Tibial artery (tissue), 4 donors: Measurements from ENCODE around the gene SEPSECS.

Source experiments
- DNase-seq, 2 donors: peaks; one replicate each; pipeline ENCODE4 v3.0.0-alpha.2; 2019
- H3K27ac ChIP-seq, 2 donors: fragments of 200-600 bp; sonication (generic) in 1 of 2; 1 replicate in 1 of 2; 2 replicates in 1 of 2; pipeline ENCODE4 v1.5.1; 2018 to 2019; ENCODE audit warnings: mild to moderate bottlenecking in 1 of 2
- H3K27me3 ChIP-seq, 2 donors: fragments of 200-600 bp; sonication (generic) in 1 of 2; one replicate each; pipeline versions ENCODE4 v1.5.1 to v1.6.0; 2016 to 2019
- H3K36me3 ChIP-seq, 3 donors: fragments of 200-600 bp; sonication (generic) in 2 of 3; one replicate each; pipeline ENCODE4 v1.5.1; 2016 to 2019; ENCODE audit warnings: mild to moderate bottlenecking in 2 of 3
- H3K4me1 ChIP-seq, 4 donors: fragments of 200-600 bp; sonication (generic) in 2 of 4; 1 replicate in 3 of 4; 2 replicates in 1 of 4; pipeline ENCODE4 v1.5.1; 2016 to 2019
- H3K4me3 ChIP-seq, 2 donors: fragments of 200-600 bp; sonication (generic) in 1 of 2; 1 replicate in 1 of 2; 2 replicates in 1 of 2; pipeline ENCODE4 v1.5.1; 2018 to 2019; ENCODE audit warnings: mild to moderate bottlenecking in 2 of 2
- H3K9me3 ChIP-seq, 3 donors: fragments of 200-600 bp; sonication (generic) in 1 of 3; one replicate each; pipeline ENCODE4 v1.5.1; 2016 to 2019
- CTCF ChIP-seq, 2 experiments: fragments of 200-600 bp in 1 of 2; fragments of 450-650 bp in 1 of 2; IDR thresholded peaks; one replicate each; pipeline ENCODE4 v1.5.1; 2017 to 2019; ENCODE audit warnings: antibody characterized with exemption in 2 of 2, mild to moderate bottlenecking in 1 of 2, moderate library complexity in 1 of 2
- intact Hi-C: fragments of 100-400 bp; cut with DNase I; formaldehyde crosslinking; loops from one replicate; pipeline ENCODE4 v1.15.0; 2023; ENCODE audit warnings: low total_unique reads

The SEPSECS gene

DNA sequence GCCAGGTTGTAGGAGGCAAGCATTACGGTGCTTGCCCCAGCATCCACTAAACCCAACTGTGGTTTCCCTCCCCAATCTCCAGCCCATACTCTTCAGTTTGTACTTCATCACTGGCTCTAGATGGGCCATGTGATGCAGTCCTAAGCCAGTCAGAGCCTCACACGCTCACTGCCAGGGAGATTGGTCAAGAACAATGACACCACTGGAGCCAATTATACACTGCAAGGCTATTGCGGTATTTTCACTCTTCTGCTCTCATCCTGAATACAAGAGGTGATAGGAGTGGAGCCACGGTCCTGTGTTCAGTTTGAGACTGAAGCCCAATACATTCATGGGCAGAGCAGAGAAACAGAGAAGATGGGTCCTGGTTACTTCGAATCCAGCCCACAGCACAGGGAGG lies 58.4 kb downstream of the SEPSECS start:
- TF ChIP-seq CTCF (IDR thresholded peaks at IDR 0.05) = no peak
- Histone ChIP-seq H3K4me1 (peaks cover 0 to 18% (median 6%) of the 10 kb centered on the region in 4 donors), H3K4me3 (no peak overlapping the region), H3K27me3 (no peaks in the 10 kb centered on the region), H3K27ac (no peak overlapping the region), H3K36me3 (no peaks in the 10 kb centered on the region), H3K9me3 (no peaks in the 10 kb centered on the region)
- DNase-seq = no peak
- intact Hi-C loops = no loop called here

GRCh38 chr4:25100710-25101109 lies 59.5 kb downstream of the SEPSECS start:
- Histone ChIP-seq H3K4me1 (peaks cover 0 to 18% (median 6%) of the 10 kb centered on the region in 4 donors), H3K9me3 (no peaks in the 10 kb centered on the region), H3K36me3 (no peaks in the 10 kb centered on the region), H3K27ac (no peak overlapping the region), H3K27me3 (no peaks in the 10 kb centered on the region), H3K4me3 (no peak overlapping the region)
- intact Hi-C loops = no loop called here
- TF ChIP-seq CTCF (IDR thresholded peaks at IDR 0.05) = no peak
- peak in 1 of 2 donors; percentile 1 for DNase-seq

DNA sequence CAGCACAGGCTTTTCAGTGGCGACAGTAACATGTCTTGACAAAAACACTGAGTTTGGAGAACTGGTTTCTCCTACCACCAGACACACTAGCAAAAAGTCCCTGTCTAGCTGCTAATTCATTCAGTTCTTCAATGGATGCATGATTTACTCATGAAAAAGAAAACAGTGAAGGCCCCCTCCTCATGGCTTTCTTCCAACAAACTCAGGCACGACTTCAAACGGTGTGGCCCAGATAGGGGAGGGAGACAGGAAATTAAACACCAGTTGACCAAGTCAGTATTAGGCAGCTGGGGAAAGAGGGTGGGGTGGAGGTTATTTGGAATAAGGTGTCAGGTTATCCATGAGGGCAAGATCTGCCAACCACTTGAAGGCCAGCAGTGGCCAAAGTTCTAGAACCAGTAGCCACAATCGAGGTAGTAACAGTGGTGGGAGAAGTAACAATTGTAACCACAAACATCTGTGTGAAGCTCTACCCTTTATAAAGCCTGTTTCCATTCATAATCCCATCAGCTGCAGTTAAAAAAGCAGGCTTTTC lies 60.2 kb downstream of the SEPSECS start:
- Histone ChIP-seq H3K9me3 (no peaks in the 10 kb centered on the region), H3K36me3 (no peaks in the 10 kb centered on the region), H3K4me1 (peaks cover 0 to 18% (median 6%) of the 10 kb centered on the region in 4 donors), H3K4me3 (no peak overlapping the region), H3K27ac (no peak overlapping the region), H3K27me3 (no peaks in the 10 kb centered on the region)
- TF ChIP-seq CTCF (IDR thresholded peaks at IDR 0.05) = no peak
- peak in 1 of 2 donors; percentile 11 for DNase-seq
- intact Hi-C loops = no loop called here

DNA sequence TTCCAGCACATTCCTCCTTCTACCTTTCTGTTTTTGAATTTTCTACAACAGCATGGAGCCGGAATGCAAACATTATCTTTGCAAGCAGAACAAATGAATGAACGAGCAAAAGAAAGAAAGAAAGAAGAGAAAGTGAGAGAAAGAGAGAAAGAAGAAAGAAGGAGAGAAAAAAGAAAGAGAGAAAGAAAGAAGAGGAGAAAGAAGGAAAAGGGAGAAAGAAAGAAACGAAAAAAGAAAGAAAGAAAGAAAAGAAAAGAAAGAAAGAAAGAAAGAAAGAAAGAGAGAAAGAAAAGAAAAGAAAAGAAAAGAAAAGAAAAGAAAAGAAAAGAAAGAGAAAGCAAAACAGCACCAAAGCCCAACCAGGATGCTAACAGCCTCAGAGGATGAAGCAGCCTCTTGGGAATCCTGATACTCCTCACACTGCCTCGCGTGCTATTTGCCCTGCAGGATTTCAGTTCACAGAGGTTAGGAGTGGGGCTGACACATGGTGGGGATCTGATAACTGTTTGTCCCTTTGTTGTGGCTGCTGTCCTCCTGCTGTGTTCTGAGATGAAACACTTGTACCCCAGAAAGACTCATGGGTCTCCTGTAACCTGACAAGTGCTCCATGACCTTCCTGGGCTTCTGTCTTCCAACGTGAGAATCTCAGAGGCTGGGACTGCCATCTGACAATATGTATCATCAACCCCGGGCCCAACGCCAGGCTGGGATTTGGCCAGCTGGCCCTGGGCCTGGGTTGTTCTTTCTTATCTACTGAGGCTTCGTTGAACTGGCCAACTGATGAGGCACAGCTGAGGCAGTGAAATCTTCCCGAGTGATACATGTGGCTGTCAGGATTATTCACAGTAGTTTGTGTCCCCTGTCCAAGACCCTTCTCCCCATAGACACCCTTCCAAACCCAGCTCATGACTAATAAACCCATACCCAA lies 61.0 kb downstream of the SEPSECS start:
- Histone ChIP-seq H3K27me3 (no peaks in the 10 kb centered on the region), H3K27ac (no peak overlapping the region), H3K4me1 (peaks cover 0 to 11% (median 6%) of the 10 kb centered on the region in 4 donors), H3K9me3 (no peaks in the 10 kb centered on the region), H3K36me3 (no peaks in the 10 kb centered on the region), H3K4me3 (no peak overlapping the region)
- DNase-seq = peak; percentile 32 to 67
- intact Hi-C loops = no loop called here
- TF ChIP-seq CTCF (IDR thresholded peaks at IDR 0.05) = no peak

DNA sequence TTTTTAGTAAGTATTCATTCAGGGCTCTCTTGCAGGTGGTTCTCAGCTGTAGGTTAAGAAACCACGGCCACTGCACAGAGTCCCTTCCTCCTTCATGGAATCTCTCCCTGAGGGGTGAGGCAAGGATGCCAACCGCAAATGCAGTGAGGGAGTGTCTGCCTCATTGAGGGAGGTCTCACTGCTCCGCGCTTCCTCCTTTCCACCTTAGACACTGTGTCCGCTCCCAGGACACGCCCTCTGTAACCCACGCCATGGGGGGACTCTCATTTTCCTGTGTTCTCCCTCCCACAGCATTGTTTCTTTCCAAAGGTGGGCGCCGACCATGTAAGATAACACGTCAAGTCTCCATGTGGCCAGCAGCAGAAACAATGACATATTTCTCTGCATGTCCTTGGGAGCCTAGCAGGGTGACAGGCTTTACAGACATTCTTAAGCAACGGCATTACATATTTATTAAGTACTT lies 63.2 kb downstream of the SEPSECS start:
- intact Hi-C loops = no loop called here
- Histone ChIP-seq H3K4me1 (peaks cover 0 to 11% (median 6%) of the 10 kb centered on the region in 4 donors), H3K36me3 (no peaks in the 10 kb centered on the region), H3K4me3 (no peak overlapping the region), H3K27me3 (no peaks in the 10 kb centered on the region), H3K9me3 (peaks cover 0 to 9% (median 0%) of the 10 kb centered on the region in 3 donors), H3K27ac (no peak overlapping the region)
- no peak for TF ChIP-seq CTCF (IDR thresholded peaks at IDR 0.05)
- DNase-seq = peak in 1 of 2 donors; percentile 32
